Measurements from ENCODE around the gene DPYSL4. TPM values are rescaled to one million over a fixed set of nuclear protein-coding genes. Genes with fewer than 3 reads are reported as not detected.

The DPYSL4 gene
- total RNA-seq, 2 experiments from 2014 or later, result 20.9 to 23.2 TPM

- TF ChIP-seq CTCF (IDR thresholded peaks at IDR 0.05), result no peak
- intact Hi-C loops (cut with micrococcal nuclease), result no loop called here
- H3K27me3 Mint-ChIP-seq, result no peaks in the 10 kb centered on the region
- no peaks in the 10 kb centered on the region for H3K4me1 Mint-ChIP-seq (ENCODE audit: low read depth)
- no peak overlapping the region for H3K27ac Mint-ChIP-seq
- ATAC-seq (no peak), DNase-seq (no peak)
- no peak overlapping the region for H3K4me3 Mint-ChIP-seq
- ChIA-PET CTCF (interaction anchor here (1.4 kb wide), 1 partner anchor 12 kb away, joined by 3 read pairs; no protein-coding TSS in a partner anchor), POLR2A (interaction anchor here (0.8 kb wide), 1 partner anchor 29 kb away, joined by 3 read pairs; no protein-coding TSS in a partner anchor)
- no peaks in the 10 kb centered on the region for H3K9me3 Mint-ChIP-seq
- H3K36me3 Mint-ChIP-seq (ENCODE audit: low read depth), result no peaks in the 10 kb centered on the region
These were observed 13.8 kb downstream of the DPYSL4 start for GRCh38 chr10:132200344-132201110.

- intact Hi-C loops (cut with micrococcal nuclease), result no loop called here
- no peak for ATAC-seq
- H3K27ac Mint-ChIP-seq, result no peak overlapping the region
- CTCF ChIA-PET, result interaction anchor here (1.4 kb wide), 1 partner anchor 11 kb away, joined by 3 read pairs; no protein-coding TSS in a partner anchor
- H3K9me3 Mint-ChIP-seq, result no peaks in the 10 kb centered on the region
- no peak overlapping the region for H3K4me3 Mint-ChIP-seq
- TF ChIP-seq CTCF (IDR thresholded peaks at IDR 0.05), result no peak
- no peaks in the 10 kb centered on the region for H3K36me3 Mint-ChIP-seq (ENCODE audit: low read depth)
- POLR2A ChIA-PET, result no interaction called here
- H3K4me1 Mint-ChIP-seq (ENCODE audit: low read depth), result no peaks in the 10 kb centered on the region
- H3K27me3 Mint-ChIP-seq, result no peaks in the 10 kb centered on the region
- no peak for DNase-seq
These were observed 14.6 kb downstream of the DPYSL4 start for GRCh38 chr10:132201111-132201969.

GRCh38 chr10:132202070-132202970 lies 15.6 kb downstream of the DPYSL4 start:
- no peaks in the 10 kb centered on the region for H3K36me3 Mint-ChIP-seq (ENCODE audit: low read depth)
- TF ChIP-seq CTCF (IDR thresholded peaks at IDR 0.05), result no peak
- H3K4me3 Mint-ChIP-seq, result no peak overlapping the region
- DNase-seq (no peak), ATAC-seq (no peak)
- H3K27ac Mint-ChIP-seq, result no peak overlapping the region
- no peaks in the 10 kb centered on the region for H3K27me3 Mint-ChIP-seq
- no peaks in the 10 kb centered on the region for H3K9me3 Mint-ChIP-seq
- intact Hi-C loops (cut with micrococcal nuclease), result no loop called here
- ChIA-PET CTCF (interaction anchor here (1.4 kb wide), 1 partner anchor 10 kb away, joined by 3 read pairs; no protein-coding TSS in a partner anchor), POLR2A (no interaction called here)
- no peaks in the 10 kb centered on the region for H3K4me1 Mint-ChIP-seq (ENCODE audit: low read depth)

- POLR2A ChIA-PET, result no interaction called here
- Mint-ChIP-seq H3K4me1 (ENCODE audit: low read depth) (no peaks in the 10 kb centered on the region), H3K4me3 (no peak overlapping the region), H3K27me3 (no peaks in the 10 kb centered on the region), H3K9me3 (no peaks in the 10 kb centered on the region), H3K27ac (no peak overlapping the region), H3K36me3 (ENCODE audit: low read depth) (no peaks in the 10 kb centered on the region)
- no peak for TF ChIP-seq CTCF (IDR thresholded peaks at IDR 0.05)
- no peak for ATAC-seq
- intact Hi-C loops (cut with micrococcal nuclease), result no loop called here
- CTCF ChIA-PET, result no interaction called here
- no peak for DNase-seq
These were observed 16.7 kb downstream of the DPYSL4 start for GRCh38 chr10:132203256-132204077.
